HUDEP-2 (cell line): ENCODE measurements around the gene MPP1.
A peak's percentile ranks its signal among the peaks of the same experiment; 100 is the strongest.
"Not testable (repeated sequence)": the region's sequence is repeated elsewhere in the genome, so short reads cannot be mapped to it uniquely, and the experiment has no call there.

Source experiments
- DNase-seq, 76 experiments: peaks; one replicate each; lab custom pipeline; 2025; ENCODE audit not compliant: unreplicated experiment in 76 of 76; lab: John Stamatoyannopoulos, UW

The MPP1 gene

GRCh38 chrX:154804957-154805695 lies at the start of gene MPP1:
Gene MPP1, minus strand, starts transcription at chrX:154805485. Its CDS starts 112 bp downstream, at chrX:154805373.
- DNase-seq = peak in 73 of 76 experiments; percentile 20 to 85 (median 69)

- DNase-seq = no peak
These were observed 45.8 kb upstream of the MPP1 start for GRCh38 chrX:154850957-154851611.

GRCh38 chrX:154840856-154841255 lies 35.6 kb upstream of the MPP1 start:
- DNase-seq = peak in 27 of 76 experiments; percentile 0 to 45 (median 10)

- no peak for DNase-seq
These were observed 30.9 kb upstream of the MPP1 start for GRCh38 chrX:154836163-154836562.

- no peak for DNase-seq
These were observed 29.3 kb upstream of the MPP1 start, which contains the start of gene SMIM9 for GRCh38 chrX:154834562-154834961. Gene SMIM9, minus strand, starts transcription at chrX:154834662. Its CDS starts 3,806 bp downstream, at chrX:154830856.

GRCh38 chrX:154833746-154834274 lies 28.5 kb upstream of the MPP1 start:
- no peak for DNase-seq

- no peak for DNase-seq
These were observed 24.7 kb upstream of the MPP1 start for GRCh38 chrX:154829926-154830442.

GRCh38 chrX:154829134-154829533 lies 23.8 kb upstream of the MPP1 start:
- no peak for DNase-seq

GRCh38 chrX:154828016-154828408 lies 22.7 kb upstream of the MPP1 start:
- DNase-seq = no peak

GRCh38 chrX:154827194-154828015 lies 22.1 kb upstream of the MPP1 start:
- no peak for DNase-seq

- DNase-seq = not testable (repeated sequence)
These were observed 20.3 kb upstream of the MPP1 start for GRCh38 chrX:154825586-154825985.

- DNase-seq = no peak
These were observed 19.4 kb upstream of the MPP1 start for GRCh38 chrX:154824638-154825037.

GRCh38 chrX:154822029-154822428 lies 16.7 kb upstream of the MPP1 start:
- DNase-seq = no peak

GRCh38 chrX:154821523-154821922 lies 16.2 kb upstream of the MPP1 start:
- no peak for DNase-seq

GRCh38 chrX:154819771-154820341 lies 14.6 kb upstream of the MPP1 start:
- DNase-seq = no peak

GRCh38 chrX:154818916-154819770 lies 13.9 kb upstream of the MPP1 start:
- peak in 1 of 76 experiments; percentile 0 for DNase-seq

GRCh38 chrX:154817048-154817618 lies 11.8 kb upstream of the MPP1 start:
- not testable (repeated sequence) for DNase-seq

- DNase-seq = not testable (repeated sequence)
These were observed 11.1 kb upstream of the MPP1 start for GRCh38 chrX:154816326-154816898.
